GM21576 (cell line): ENCODE measurements around the gene CDC5L.

Experiments used
- ATAC-seq: cut with Tn5 transposase; IDR thresholded peaks from one replicate; pipeline ENCODE4 v1.9.1; 2021; ENCODE audit warnings: mild to moderate bottlenecking, moderate library complexity; ENCODE audit not compliant: unreplicated experiment

Gene CDC5L

DNA sequence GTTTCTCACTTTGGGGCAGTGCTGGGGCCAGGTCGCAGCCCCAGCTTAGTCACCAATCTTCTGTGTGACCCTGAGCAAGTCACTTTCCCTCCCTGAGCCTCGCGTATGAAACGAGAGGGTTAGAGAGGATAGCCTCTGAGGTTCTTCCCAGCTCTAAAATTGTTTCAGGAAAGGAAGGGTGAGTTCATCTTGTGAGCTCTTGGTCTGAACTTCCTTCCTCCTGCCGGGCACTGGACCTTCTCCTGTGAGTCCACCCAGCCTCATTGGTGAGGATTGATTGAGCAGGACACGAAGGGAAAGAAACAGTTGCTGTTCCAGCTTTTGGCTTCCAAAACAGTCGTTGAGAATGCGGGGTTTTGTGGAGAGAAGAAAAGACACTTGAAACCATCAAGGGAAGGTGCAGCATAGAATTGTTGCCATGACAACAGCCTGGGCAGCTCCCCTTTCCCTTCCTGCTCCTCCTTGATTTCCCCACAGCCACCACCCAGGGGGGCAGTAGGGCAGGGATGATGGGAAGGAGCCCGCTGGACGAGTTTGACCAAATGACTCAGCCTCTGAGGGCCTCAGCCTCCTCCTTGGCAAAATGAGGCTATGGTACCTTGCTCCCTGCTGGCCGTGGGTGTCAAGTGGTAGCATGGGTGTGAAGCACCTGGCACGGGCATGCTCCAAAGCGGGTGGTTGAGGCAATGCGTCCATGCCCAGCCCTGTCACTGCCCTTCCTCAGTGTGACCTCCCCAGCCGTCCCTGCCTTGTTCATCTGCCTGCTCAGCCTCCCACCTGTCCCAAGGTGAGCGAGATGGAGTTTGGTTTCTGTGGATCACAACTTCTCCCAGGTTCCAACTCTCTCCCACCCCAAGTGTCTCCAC is 107.8 kb downstream of the CDC5L start:
- no peak for ATAC-seq

DNA sequence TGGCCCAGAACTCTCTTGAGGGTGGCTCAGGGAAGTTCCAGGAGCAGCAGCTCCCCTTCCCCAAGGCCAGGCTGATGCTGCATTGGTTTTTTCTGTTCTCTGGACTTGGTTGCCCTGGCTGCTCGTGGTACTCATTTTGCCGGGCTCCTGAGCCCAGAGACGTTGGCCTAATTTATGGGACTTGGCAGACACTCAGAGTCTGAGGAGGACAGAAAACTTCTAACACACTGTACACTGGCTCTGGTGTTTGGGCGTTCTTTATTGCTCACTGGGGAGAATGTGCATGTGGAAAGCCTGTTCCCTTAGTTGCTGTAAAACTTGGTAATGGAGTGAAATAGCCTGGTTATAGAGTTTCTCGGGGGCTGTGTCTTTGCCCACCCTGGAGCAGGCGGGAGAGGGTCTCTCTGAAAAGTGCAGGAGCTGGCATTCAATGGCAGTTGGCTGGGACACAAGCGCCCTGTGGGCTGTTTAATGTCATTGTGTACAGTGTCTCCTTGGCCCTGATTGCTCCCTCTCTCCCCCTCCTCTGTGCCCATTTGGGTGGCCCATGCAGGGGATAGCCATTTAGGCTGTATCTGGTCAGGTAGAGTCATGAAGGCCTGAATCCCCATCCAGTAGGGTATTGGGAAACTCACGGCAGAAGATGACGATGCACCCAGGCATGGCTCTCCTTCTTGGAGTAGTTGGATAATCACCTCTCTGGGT is 109.3 kb downstream of the CDC5L start:
- ATAC-seq, result no peak

DNA sequence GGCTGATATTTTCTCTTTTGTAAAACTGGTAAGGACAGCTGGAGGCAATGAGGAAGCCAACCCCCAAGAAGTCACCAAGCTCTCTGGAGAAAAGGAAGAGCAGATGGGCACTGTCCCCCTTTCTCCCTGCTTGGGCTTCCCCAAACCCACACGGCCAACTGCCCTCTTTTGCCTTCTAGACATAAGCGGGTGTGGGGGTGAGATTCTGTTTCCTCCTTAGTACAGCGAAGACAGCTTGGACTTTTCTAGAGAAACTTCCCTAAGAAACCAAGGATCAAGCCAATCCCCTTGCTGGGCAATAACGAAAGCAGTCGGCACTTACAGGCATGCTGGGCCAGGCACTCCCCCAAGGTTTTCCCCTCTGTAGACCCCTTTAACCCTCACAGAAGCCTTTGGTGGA is 110.3 kb downstream of the CDC5L start:
- ATAC-seq, result no peak

DNA sequence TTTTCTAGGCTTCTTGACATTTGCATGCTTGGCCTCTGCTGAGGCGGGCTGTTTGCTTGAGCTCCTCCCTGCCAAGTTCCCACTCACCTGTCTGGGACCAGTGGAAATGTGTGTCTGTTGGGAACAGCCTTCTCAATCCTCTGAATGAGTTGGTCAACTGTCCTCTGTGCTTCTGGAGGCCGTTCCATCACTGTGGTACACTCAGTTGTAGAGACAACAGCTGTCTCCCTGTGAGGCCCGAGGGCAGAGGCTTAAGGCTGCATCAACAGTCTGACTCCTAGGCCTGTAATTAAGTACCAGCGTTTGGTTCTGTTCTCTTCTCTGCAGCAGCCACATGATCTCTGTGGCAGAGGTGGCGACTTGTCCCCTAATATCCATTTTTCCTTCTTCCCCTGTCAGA is 110.9 kb downstream of the CDC5L start:
- no peak for ATAC-seq

DNA sequence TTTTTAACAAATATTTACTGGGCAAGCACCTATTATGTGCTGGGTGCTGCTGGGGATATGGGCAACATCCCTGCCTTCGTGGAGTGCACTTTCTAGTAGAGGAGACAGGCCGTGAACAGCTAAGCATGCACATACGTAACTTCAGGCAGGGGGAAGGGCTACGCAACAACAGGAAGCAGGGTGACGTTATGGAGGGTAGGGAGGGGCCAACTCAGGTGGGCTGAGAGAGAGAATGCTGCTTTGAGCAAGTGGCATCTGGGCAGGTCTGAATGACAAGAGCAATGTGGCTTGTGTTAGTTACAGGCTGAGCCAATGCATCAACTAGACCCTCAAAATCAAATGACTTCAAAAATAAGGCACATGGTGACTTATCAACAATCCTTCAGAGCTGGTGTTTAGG is 112.1 kb downstream of the CDC5L start:
- ATAC-seq, result no peak
